Osteocyte (in vitro differentiated cells): Measurements from ENCODE around the gene TSSK1B. TPM values are rescaled to one million over a fixed set of nuclear protein-coding genes. Genes with fewer than 3 reads are reported as not detected.

Source experiments
- DNase-seq: peaks from one replicate; pipeline ENCODE4 v3.0.0; 2021; ENCODE audit warnings: mixed read lengths; ENCODE audit not compliant: unreplicated experiment; ENCODE audit errors: extremely low spot score
- H3K27ac Mint-ChIP-seq: one replicate; pipeline ENCODE4 v1.8.0; 2021; ENCODE audit warnings: mild to moderate bottlenecking, mixed read lengths; ENCODE audit not compliant: unreplicated experiment
- H3K27me3 Mint-ChIP-seq: one replicate; pipeline ENCODE4 v1.8.0; 2021; ENCODE audit warnings: mixed read lengths; ENCODE audit not compliant: unreplicated experiment
- H3K36me3 Mint-ChIP-seq: one replicate; pipeline ENCODE4 v1.8.0; 2021; ENCODE audit warnings: mixed read lengths; ENCODE audit not compliant: unreplicated experiment
- H3K4me1 Mint-ChIP-seq: one replicate; pipeline ENCODE4 v1.8.0; 2021; ENCODE audit warnings: mixed read lengths; ENCODE audit not compliant: unreplicated experiment
- H3K4me3 Mint-ChIP-seq: one replicate; pipeline ENCODE4 v1.8.0; 2021; ENCODE audit warnings: mild to moderate bottlenecking, moderate library complexity, mixed read lengths; ENCODE audit not compliant: unreplicated experiment
- H3K9me3 Mint-ChIP-seq: one replicate; pipeline ENCODE4 v1.8.0; 2021; ENCODE audit warnings: mixed read lengths; ENCODE audit not compliant: unreplicated experiment
- CTCF ChIP-seq: fragments of 200-600 bp; sonication (generic); IDR thresholded peaks from 2 replicates; pipeline ENCODE4 v1.5.0; 2021; ENCODE audit warnings: antibody characterized with exemption, mild to moderate bottlenecking, moderate library complexity
- total RNA-seq: library from RNA; stranded (reverse); gene quantifications from 2 replicates; pipeline ENCODE4 v1.2.1, GENCODE V29; 2021

TSSK1B gene
- total RNA-seq, 1 donor from 2014 or later = 0.21 TPM

- no peak overlapping the region for H3K4me3 Mint-ChIP-seq
- H3K36me3 Mint-ChIP-seq = no peaks in the 10 kb centered on the region
- H3K9me3 Mint-ChIP-seq = no peaks in the 10 kb centered on the region
- H3K27me3 Mint-ChIP-seq = peaks cover 2% of the 10 kb centered on the region
- no peak for TF ChIP-seq CTCF
- no peak overlapping the region for H3K27ac Mint-ChIP-seq
- no peaks in the 10 kb centered on the region for H3K4me1 Mint-ChIP-seq
- no peak for DNase-seq
These were observed 1.7 kb downstream of the TSSK1B start for GRCh38 chr5:113433071-113433470.

GRCh38 chr5:113427871-113428574, 6.8 kb downstream of the TSSK1B start:
- DNase-seq = no peak
- Mint-ChIP-seq H3K9me3 (no peaks in the 10 kb centered on the region), H3K27ac (no peak overlapping the region), H3K4me1 (no peaks in the 10 kb centered on the region), H3K4me3 (no peak overlapping the region), H3K27me3 (peaks cover 2% of the 10 kb centered on the region), H3K36me3 (no peaks in the 10 kb centered on the region)
- TF ChIP-seq CTCF = no peak

- H3K4me1 Mint-ChIP-seq = no peaks in the 10 kb centered on the region
- no peaks in the 10 kb centered on the region for H3K9me3 Mint-ChIP-seq
- no peak for DNase-seq
- no peak overlapping the region for H3K27ac Mint-ChIP-seq
- H3K4me3 Mint-ChIP-seq = no peak overlapping the region
- no peaks in the 10 kb centered on the region for H3K36me3 Mint-ChIP-seq
- peaks cover 2% of the 10 kb centered on the region for H3K27me3 Mint-ChIP-seq
- no peak for TF ChIP-seq CTCF
These were observed 8.9 kb downstream of the TSSK1B start for GRCh38 chr5:113425909-113426308.

GRCh38 chr5:113421693-113422092, 13.1 kb downstream of the TSSK1B start:
- no peak overlapping the region for H3K27ac Mint-ChIP-seq
- H3K4me3 Mint-ChIP-seq = no peak overlapping the region
- no peaks in the 10 kb centered on the region for H3K36me3 Mint-ChIP-seq

GRCh38 chr5:113405530-113405929, 29.3 kb downstream of the TSSK1B start:
- Mint-ChIP-seq H3K27ac (no peak overlapping the region), H3K4me1 (no peaks in the 10 kb centered on the region), H3K9me3 (no peaks in the 10 kb centered on the region), H3K36me3 (no peaks in the 10 kb centered on the region), H3K27me3 (peaks cover 4% of the 10 kb centered on the region), H3K4me3 (no peak overlapping the region)
- no peak for TF ChIP-seq CTCF
- no peak for DNase-seq

More at GRCh38 chr5:113421693-113422092, 13.1 kb downstream of the TSSK1B start:
- Mint-ChIP-seq H3K9me3 (no peaks in the 10 kb centered on the region), H3K4me1 (no peaks in the 10 kb centered on the region), H3K27me3 (no peaks in the 10 kb centered on the region)
- DNase-seq = no peak
- TF ChIP-seq CTCF = no peak
